ENCODE data around the gene LOC128125822.

Gene LOC128125822

DNA sequence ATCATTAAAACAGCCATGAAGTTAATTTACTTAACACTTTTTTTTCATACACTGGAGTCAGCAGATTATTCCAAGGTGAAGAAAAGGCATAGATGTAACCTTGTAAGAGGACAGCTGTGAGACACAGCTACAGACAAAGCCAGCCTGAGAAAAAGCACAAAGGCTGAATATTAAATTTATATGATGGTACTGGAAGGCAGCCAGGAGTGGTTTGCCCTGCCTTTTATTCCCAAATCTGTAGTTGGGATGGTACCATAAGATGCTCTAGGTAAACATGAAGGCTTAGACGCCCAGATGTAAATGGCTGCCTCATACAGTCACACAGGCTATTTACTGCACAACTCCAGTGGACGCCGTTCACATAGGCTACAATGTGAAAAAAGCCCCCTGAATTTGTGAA, 42.1 kb upstream of the LOC128125822 start:
- H3K27ac ChIP-seq (ENCODE audit: low read depth, low read length), result no peak overlapping the region
- no peaks in the 10 kb centered on the region for H3K27me3 ChIP-seq (ENCODE audit: low read length)
- H3F3A ChIP-seq (ENCODE audit: insufficient read depth), result no peaks in the 10 kb centered on the region
- H3K9me2 ChIP-seq (replicated peaks; ENCODE audit: insufficient read depth, low read length), result no peaks in the 10 kb centered on the region
- no peaks in the 10 kb centered on the region for H3K36me3 ChIP-seq (ENCODE audit: low read length)
- H3K79me2 ChIP-seq (ENCODE audit: insufficient read depth, low read length), result no peaks in the 10 kb centered on the region
- no peaks in the 10 kb centered on the region for H3K9me3 ChIP-seq (ENCODE audit: insufficient read depth, low read length)
- no peak overlapping the region for H3K9ac ChIP-seq (ENCODE audit: low read length)
- H3K4me2 ChIP-seq (ENCODE audit: low read depth, low read length, poor library complexity, severe bottlenecking), result no peak overlapping the region
- no peak overlapping the region for H2AFZ ChIP-seq (ENCODE audit: low read depth, low read length, severe bottlenecking)
- TF ChIP-seq, protein P1, sequence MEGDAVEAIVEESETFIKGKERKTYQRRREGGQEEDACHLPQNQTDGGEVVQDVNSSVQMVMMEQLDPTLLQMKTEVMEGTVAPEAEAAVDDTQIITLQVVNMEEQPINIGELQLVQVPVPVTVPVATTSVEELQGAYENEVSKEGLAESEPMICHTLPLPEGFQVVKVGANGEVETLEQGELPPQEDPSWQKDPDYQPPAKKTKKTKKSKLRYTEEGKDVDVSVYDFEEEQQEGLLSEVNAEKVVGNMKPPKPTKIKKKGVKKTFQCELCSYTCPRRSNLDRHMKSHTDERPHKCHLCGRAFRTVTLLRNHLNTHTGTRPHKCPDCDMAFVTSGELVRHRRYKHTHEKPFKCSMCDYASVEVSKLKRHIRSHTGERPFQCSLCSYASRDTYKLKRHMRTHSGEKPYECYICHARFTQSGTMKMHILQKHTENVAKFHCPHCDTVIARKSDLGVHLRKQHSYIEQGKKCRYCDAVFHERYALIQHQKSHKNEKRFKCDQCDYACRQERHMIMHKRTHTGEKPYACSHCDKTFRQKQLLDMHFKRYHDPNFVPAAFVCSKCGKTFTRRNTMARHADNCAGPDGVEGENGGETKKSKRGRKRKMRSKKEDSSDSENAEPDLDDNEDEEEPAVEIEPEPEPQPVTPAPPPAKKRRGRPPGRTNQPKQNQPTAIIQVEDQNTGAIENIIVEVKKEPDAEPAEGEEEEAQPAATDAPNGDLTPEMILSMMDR (IDR thresholded peaks at IDR 0.05; ENCODE audit: insufficient read depth, low read length, poor library complexity, severe bottlenecking), result no peak
- TF ChIP-seq EZH2phosphoT487 (conservative IDR thresholded peaks at IDR 0.05; ENCODE audit: low read length), result no peak
- no peaks in the 10 kb centered on the region for H4K20me1 ChIP-seq (ENCODE audit: low read depth, low read length)
- no peak overlapping the region for H3K4me3 ChIP-seq (ENCODE audit: insufficient read depth, low read length, poor library complexity, severe bottlenecking)

DNA sequence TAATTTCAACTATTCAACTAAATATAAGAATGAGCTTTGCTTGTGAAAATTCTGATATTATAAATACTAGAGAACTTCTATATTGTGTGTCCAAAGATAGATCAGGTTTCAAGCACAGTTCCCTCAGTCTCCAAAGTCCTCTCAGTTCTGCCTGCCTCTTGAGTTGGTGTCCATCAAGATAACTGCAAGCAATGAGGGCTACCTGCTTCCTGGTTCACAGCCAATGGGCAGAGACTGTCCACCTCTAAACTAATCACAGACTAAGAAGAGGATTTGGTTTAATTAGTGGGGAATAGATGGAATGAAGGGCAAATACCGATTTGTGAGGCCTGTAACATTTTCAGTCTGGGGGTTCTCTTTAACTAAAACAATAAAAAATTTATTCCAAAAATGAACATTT, 41.3 kb upstream of the LOC128125822 start:
- H3K27me3 ChIP-seq (ENCODE audit: low read length), result no peaks in the 10 kb centered on the region
- H4K20me1 ChIP-seq (ENCODE audit: low read depth, low read length), result no peaks in the 10 kb centered on the region
- H3K27ac ChIP-seq (ENCODE audit: low read depth, low read length), result no peak overlapping the region
- TF ChIP-seq, protein P1 (IDR thresholded peaks at IDR 0.05; ENCODE audit: insufficient read depth, low read length, poor library complexity, severe bottlenecking), result no peak
- no peak for TF ChIP-seq EZH2phosphoT487 (conservative IDR thresholded peaks at IDR 0.05; ENCODE audit: low read length)
- H3K9ac ChIP-seq (ENCODE audit: low read length), result no peak overlapping the region
- H3K79me2 ChIP-seq (ENCODE audit: insufficient read depth, low read length), result no peaks in the 10 kb centered on the region
- H3K9me2 ChIP-seq (replicated peaks; ENCODE audit: insufficient read depth, low read length), result no peaks in the 10 kb centered on the region
- H3F3A ChIP-seq (ENCODE audit: insufficient read depth), result no peaks in the 10 kb centered on the region
- H3K9me3 ChIP-seq (ENCODE audit: insufficient read depth, low read length), result no peaks in the 10 kb centered on the region
- H3K4me2 ChIP-seq (ENCODE audit: low read depth, low read length, poor library complexity, severe bottlenecking), result no peak overlapping the region
- H3K4me3 ChIP-seq (ENCODE audit: insufficient read depth, low read length, poor library complexity, severe bottlenecking), result no peak overlapping the region
- no peaks in the 10 kb centered on the region for H3K36me3 ChIP-seq (ENCODE audit: low read length)
- H2AFZ ChIP-seq (ENCODE audit: low read depth, low read length, severe bottlenecking), result no peak overlapping the region

DNA sequence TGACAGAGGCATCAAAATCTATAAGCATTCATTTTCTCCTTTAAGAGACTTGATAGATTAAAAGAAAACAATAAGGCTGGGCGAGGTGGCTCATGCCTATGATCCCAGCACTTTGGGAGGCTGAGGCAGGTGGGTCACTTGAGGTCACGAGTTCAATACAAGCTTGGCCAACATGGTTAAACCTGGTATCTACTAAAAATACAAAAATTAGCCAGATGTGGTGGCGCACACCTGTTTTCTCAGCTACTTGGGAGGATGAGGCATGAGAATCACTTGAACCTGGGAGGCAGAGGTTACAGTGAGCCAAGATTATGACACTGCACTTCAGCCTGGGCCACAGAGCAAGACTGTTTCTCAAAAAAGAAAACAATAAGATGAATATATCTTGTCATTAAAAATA, 39.3 kb upstream of the LOC128125822 start:
- H3K9ac ChIP-seq (ENCODE audit: low read length), result no peak overlapping the region
- H4K20me1 ChIP-seq (ENCODE audit: low read depth, low read length), result no peaks in the 10 kb centered on the region
- H2AFZ ChIP-seq (ENCODE audit: low read depth, low read length, severe bottlenecking), result no peak overlapping the region
- no peaks in the 10 kb centered on the region for H3K36me3 ChIP-seq (ENCODE audit: low read length)
- no peaks in the 10 kb centered on the region for H3K27me3 ChIP-seq (ENCODE audit: low read length)
- no peaks in the 10 kb centered on the region for H3K79me2 ChIP-seq (ENCODE audit: insufficient read depth, low read length)
- no peaks in the 10 kb centered on the region for H3F3A ChIP-seq (ENCODE audit: insufficient read depth)
- TF ChIP-seq, protein P1 (IDR thresholded peaks at IDR 0.05; ENCODE audit: insufficient read depth, low read length, poor library complexity, severe bottlenecking), result no peak
- no peak for TF ChIP-seq EZH2phosphoT487 (conservative IDR thresholded peaks at IDR 0.05; ENCODE audit: low read length)
- no peak overlapping the region for H3K4me3 ChIP-seq (ENCODE audit: insufficient read depth, low read length, poor library complexity, severe bottlenecking)
- no peaks in the 10 kb centered on the region for H3K9me2 ChIP-seq (replicated peaks; ENCODE audit: insufficient read depth, low read length)
- no peaks in the 10 kb centered on the region for H3K9me3 ChIP-seq (ENCODE audit: insufficient read depth, low read length)
- no peak overlapping the region for H3K27ac ChIP-seq (ENCODE audit: low read depth, low read length)
- H3K4me2 ChIP-seq (ENCODE audit: low read depth, low read length, poor library complexity, severe bottlenecking), result no peak overlapping the region

Measured in SU-DHL-6 (cell line).